ENCODE measurements around the gene SNORC. TPM values are rescaled to one million over a fixed set of nuclear protein-coding genes. Genes with fewer than 3 reads are reported as not detected.
"Not testable (repeated sequence)": the region's sequence is repeated elsewhere in the genome, so short reads cannot be mapped to it uniquely, and the experiment has no call there.

Gene SNORC
- total and polyA plus RNA-seq, 8 donors = 0.76 to 13.2 (median 1.8) TPM

DNA sequence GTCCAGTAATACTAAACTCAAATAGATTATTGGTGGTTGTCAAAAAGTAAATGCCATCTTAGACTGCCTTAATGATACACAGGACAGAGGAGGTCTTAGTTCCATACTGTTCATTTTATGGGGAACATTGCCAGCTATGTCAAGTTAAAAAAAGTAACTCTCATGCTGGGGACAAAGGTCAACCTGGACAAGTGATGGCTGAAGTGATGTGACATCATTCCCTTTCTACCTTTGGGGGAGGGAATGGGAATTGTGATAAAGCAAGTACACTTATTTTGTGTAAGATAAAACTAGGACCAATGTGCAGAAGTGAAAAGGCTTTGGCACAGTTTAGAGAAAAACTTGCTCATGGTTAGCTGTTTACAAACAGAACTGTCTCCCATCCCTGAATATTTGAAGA, 24.0 kb upstream of the SNORC start:
- TF ChIP-seq, protein P1, sequence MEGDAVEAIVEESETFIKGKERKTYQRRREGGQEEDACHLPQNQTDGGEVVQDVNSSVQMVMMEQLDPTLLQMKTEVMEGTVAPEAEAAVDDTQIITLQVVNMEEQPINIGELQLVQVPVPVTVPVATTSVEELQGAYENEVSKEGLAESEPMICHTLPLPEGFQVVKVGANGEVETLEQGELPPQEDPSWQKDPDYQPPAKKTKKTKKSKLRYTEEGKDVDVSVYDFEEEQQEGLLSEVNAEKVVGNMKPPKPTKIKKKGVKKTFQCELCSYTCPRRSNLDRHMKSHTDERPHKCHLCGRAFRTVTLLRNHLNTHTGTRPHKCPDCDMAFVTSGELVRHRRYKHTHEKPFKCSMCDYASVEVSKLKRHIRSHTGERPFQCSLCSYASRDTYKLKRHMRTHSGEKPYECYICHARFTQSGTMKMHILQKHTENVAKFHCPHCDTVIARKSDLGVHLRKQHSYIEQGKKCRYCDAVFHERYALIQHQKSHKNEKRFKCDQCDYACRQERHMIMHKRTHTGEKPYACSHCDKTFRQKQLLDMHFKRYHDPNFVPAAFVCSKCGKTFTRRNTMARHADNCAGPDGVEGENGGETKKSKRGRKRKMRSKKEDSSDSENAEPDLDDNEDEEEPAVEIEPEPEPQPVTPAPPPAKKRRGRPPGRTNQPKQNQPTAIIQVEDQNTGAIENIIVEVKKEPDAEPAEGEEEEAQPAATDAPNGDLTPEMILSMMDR (IDR thresholded peaks at IDR 0.05) = no peak
- no peak for FAIRE-seq
- Histone ChIP-seq H3K9me3 (no peaks in the 10 kb centered on the region), H3K4me3 (no peak overlapping the region), H3K4me1 (peaks cover 0 to 9% (median 0%) of the 10 kb centered on the region in 3 donors), H3K27ac (no peak overlapping the region), H3K27me3 (no peaks in the 10 kb centered on the region), H3K36me3 (peaks cover 3 to 82% (median 44%) of the 10 kb centered on the region in 3 donors)
- no peak for DNase-seq
- ATAC-seq = peak in 3 of 4 donors; percentile 37 to 57 (median 47)
- intact Hi-C loops (cut with DNase I) = no loop called here

DNA sequence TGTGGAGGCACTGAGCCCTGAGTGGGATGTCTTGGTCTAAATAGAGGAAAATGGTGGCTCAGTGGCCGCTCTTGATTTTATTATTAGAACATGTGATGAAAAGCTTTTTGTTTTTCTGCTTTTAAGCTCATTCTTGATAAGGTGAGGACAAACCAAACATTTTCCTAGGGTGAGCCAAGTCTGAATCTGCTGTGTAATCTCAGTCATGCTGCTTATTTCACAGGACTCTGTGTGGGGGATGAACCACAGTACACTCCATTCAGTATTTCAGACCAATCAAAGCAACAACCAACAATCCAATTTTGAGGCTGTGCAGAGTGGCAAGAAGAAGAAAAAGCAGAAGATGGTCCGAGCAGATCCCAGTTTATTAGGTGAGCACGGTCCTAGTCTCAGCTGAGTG, 20.0 kb upstream of the SNORC start:
- no peak for FAIRE-seq
- peaks cover 0 to 9% (median 0%) of the 10 kb centered on the region in 3 donors for H3K4me1 ChIP-seq
- intact Hi-C loops (cut with DNase I) = no loop called here
- TF ChIP-seq, protein P1 (IDR thresholded peaks at IDR 0.05) = no peak
- no peaks in the 10 kb centered on the region for H3K27me3 ChIP-seq
- no peak overlapping the region for H3K27ac ChIP-seq
- ATAC-seq = no peak
- no peak for DNase-seq
- WGBS, 2 donors = 70 to 72% methylated on average over 3 of the region's 3 CpGs
- peaks cover 2 to 63% (median 35%) of the 10 kb centered on the region in 3 donors for H3K36me3 ChIP-seq
- no peaks in the 10 kb centered on the region for H3K9me3 ChIP-seq
- H3K4me3 ChIP-seq = no peak overlapping the region

GRCh38 chr2:232852081-232852480, 18.0 kb upstream of the SNORC start:
- H3K27me3 ChIP-seq; DNase-seq; H3K4me3 ChIP-seq; H3K27ac ChIP-seq; H3K4me1 ChIP-seq; H3K9me3 ChIP-seq; ATAC-seq; intact Hi-C loops (cut with DNase I); FAIRE-seq: not testable (repeated sequence)
- peaks cover 0 to 60% (median 28%) of the 10 kb centered on the region in 3 donors for H3K36me3 ChIP-seq
- WGBS, 2 donors = 91 to 92% methylated on average over 11 of the region's 11 CpGs

DNA sequence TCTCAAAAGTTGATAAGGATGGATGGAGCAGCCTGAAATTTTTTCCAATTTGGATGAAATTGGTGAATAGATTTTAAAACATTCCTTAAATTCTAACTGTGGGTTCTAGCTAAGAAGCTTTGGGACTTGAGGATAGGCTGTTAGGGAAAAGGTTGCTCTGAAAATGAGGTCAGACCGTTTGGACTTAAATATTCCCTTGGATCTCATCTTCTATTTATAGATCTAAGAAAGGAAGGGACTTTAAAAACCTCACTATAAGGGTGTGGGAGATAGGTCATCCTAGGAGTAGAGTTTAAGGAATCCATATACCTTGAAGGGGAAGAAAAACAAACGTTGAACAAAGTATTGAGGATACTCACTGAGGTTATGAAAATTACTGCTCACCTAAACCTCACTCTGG, 17.4 kb upstream of the SNORC start:
- no peak overlapping the region for H3K27ac ChIP-seq
- ATAC-seq (no peak), DNase-seq (no peak), FAIRE-seq (no peak)
- intact Hi-C loops (cut with DNase I) = no loop called here
- H3K36me3 ChIP-seq = peaks cover 0 to 58% (median 25%) of the 10 kb centered on the region in 3 donors
- H3K27me3 ChIP-seq = no peaks in the 10 kb centered on the region
- TF ChIP-seq, protein P1 (IDR thresholded peaks at IDR 0.05) = no peak
- WGBS, 2 donors = 55 to 57% methylated on average over 2 of the region's 2 CpGs
- H3K4me1 ChIP-seq = no peaks in the 10 kb centered on the region
- no peak overlapping the region for H3K4me3 ChIP-seq
- H3K9me3 ChIP-seq = no peaks in the 10 kb centered on the region

- Histone ChIP-seq H3K4me1 (no peaks in the 10 kb centered on the region), H3K9me3 (no peaks in the 10 kb centered on the region), H3K4me3 (no peak overlapping the region), H3K27me3 (no peaks in the 10 kb centered on the region), H3K27ac (no peak overlapping the region), H3K36me3 (peaks cover 0 to 57% (median 19%) of the 10 kb centered on the region in 3 donors)
- DNase-seq (no peak), ATAC-seq (no peak), FAIRE-seq (no peak)
- intact Hi-C loops (cut with DNase I) = no loop called here
- WGBS, 2 donors = 67 to 69% methylated on average over 7 of the region's 7 CpGs
- TF ChIP-seq, protein P1 (IDR thresholded peaks at IDR 0.05) = no peak
Observed at GRCh38 chr2:232854082-232854481, 16.0 kb upstream of the SNORC start.

Data from pancreas (tissue), 10 donors.